Inflammatory macrophage (primary cell): ENCODE results near the gene NCR3LG1.

Experiments used
- DNase-seq, 2 donors: peaks; one replicate each; pipeline ENCODE4 v3.0.0-alpha.2; 2020 to 2022

Gene NCR3LG1

DNA sequence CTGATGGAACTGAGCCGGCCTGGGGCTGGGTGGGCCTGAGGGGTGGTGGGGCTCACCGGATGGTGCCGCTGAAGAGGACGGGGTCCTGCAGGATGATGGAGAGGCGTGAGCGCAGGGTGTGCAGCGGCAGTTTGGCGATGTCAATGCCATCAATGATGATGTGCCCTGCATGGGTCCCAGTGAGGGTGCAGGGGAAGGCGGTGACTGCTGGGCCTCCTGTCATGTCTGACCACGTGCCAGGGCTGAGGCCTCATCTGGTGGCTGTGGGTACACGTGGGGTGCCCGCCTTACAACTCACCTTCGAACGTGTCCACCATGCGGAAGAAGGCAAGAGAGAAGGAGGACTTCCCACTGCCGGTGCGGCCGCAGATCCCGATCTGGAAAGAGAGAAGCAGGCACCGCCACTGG lies 44.0 kb downstream of the NCR3LG1 start:
- DNase-seq = no peak

DNA sequence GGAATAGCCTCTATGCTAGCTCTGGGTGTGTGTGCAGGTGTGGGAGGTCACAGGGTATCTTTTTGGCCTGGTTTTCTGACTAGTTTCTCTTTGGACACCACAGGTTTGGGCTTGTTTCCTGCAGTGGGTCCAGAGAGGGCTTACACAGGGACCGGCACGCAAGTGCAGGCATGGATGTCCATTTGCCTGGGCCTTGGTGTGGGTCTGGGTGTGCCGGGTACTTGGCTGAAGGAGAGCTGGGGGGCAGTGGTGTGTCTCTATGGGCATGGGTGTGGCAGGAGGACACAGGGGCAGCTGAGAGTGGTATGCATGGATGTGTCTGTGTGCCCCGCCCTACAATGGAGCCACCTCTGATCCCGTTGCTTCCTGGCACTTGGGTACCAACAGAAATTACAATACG lies 44.4 kb downstream of the NCR3LG1 start:
- no peak for DNase-seq

DNA sequence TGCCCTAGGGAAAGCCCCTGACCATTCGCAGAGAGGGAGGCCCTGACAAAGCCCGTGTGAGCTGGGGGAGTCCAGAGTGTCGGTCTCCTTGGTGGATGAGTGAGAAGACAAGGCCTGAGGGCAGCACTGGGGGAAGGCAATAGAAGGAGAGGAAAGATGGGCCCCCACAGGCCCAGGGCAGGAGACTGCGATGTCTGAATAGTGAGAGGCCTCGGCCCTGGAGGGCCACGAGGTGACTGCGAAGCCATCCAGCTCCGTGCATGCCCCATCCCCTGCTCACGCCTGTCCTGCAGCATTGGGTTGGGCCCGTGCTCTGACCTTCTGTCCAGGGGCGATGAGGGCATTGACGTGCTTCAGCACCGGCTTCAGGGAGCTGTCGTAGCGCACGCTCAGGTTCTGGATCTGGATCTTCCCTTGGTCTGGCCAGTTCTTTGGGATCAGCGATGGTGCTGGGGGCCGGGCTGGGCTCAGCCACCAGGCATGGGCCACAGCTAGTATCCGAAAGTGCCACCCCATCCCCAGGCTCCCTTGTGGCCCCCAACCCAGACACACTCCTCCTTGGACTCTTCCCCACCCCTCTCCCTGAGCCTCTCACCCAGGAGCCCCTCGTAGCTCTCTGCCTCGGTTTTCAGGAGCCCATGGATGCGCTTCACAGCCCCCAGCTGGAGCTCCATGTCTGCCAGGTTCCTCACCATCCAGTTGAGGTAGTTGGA lies 45.2 kb downstream of the NCR3LG1 start:
- no peak for DNase-seq

DNA sequence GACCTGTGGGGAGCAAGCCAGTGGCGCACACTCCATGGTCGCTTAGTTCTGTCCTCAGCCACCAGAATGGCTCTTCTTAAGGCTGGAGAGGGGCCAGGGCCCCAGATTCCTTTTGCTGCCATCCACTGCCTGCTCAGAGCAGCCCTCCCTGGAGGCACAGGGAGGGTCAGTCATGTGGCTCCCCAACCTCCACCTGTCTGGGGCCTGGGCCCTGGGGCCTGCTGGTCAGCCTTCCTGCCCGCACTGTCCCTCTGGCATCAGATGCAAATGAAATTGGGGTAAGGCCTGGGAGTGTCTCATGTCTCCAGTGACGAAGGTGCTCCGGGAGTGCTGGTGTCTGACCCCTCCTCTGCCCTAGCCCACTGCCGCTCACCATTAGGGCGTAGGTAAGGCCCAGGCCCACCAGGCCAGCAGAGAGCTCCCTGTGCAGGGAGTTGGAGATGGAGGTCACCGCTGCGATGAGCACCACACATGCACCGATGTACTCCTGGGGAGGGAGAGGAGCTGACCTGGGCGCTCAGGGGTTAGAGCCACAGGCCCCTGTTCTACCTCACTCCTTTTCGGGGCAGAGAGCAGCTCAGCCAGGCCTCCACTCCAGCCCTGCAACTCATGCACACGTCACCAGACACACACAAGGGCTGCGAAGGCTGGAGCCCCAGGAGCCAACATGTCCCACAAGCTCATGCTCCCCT lies 45.9 kb downstream of the NCR3LG1 start:
- no peak for DNase-seq

DNA sequence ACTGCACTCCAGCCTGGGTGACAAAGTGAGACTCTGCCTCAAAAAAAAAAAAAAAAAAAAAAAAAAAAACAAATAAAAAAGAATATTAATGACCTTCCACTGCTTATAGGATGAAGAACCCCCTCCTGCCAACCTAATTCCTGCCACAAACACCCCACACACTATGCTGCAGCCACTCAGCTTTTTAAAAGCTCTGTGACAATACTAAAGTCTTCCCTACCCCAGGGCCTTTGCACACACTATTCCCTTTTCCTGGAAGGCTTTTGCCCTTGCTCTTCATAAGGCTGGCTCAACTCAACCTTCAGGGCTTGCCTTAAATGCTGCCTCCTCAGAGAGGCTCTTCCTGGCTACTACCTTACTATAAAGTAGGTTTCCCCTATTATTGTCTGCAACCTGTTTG lies 47.6 kb downstream of the NCR3LG1 start:
- no peak for DNase-seq

DNA sequence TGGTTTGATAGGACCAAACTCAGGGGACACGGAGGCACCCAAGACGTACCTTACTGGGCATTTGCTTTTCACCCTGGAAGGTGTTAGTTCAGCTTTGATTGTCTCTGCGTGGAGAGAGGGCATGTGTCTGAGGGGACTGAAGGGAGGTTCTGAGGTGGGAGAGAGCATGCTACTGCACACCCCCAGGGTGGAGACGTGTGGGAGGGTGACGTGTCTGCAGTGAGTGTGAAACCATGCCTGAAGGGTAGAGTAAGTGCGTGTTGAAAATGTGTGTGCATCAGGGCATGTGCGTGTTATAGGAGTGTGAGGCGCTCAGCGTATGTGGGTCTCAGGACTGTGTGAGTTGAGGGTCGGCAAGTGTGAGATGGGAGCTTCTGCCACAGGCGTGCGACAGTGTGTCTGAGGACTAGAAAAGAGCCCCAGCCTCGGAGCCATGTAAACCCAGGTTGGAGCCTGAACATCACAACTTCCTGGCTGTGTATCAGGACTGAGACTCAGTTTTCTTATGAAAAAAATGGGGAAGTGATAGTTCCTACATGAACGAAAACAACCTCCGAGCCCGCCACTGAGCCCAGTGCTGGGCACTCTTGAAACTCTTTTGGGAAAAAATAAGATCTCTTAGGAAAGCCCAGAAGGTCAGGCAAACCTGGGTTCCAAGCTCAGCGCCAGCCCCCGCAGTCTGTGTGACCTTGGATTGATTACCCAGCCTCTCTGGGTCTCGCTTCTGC lies 48.6 kb downstream of the NCR3LG1 start:
- no peak for DNase-seq

DNA sequence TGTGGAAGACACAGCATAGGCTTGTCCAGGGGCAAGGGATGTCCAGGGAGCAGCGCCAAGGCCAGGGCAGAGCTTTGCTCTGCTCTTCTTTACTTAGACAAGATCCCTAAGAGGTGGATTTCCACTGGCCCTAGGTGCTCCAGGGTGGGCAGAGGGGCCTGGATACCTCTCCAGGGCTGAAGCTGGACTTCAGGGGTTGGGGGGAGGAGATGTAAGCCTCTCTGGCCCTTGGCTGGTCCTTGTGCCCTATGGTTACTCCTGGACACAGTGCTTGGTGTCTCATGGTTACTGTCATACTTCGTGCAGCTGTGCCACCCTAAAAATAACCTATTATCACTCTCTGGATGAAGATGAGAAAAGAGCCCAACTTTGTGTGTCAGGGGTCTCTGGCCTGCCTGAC lies 49.7 kb downstream of the NCR3LG1 start:
- no peak for DNase-seq

DNA sequence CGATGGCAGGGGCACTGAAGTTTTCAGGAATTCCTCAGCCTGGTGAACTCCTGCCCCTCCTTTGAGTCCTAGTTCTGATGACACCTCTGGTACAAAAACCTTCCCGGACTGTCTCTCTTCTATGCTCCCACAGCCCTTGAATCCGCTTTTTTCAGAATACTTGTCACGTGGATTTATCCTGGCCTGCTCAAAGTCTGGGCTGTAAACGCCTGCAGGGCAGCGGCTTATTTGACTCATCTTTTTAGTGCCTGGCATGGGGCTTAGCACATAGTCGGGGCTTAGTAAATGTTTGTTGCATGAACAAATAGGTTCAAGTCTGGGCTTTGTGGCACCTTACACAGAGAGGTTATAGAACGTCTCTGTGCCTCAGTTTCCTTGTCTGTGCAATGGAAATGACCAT lies 50.2 kb downstream of the NCR3LG1 start:
- DNase-seq = no peak

DNA sequence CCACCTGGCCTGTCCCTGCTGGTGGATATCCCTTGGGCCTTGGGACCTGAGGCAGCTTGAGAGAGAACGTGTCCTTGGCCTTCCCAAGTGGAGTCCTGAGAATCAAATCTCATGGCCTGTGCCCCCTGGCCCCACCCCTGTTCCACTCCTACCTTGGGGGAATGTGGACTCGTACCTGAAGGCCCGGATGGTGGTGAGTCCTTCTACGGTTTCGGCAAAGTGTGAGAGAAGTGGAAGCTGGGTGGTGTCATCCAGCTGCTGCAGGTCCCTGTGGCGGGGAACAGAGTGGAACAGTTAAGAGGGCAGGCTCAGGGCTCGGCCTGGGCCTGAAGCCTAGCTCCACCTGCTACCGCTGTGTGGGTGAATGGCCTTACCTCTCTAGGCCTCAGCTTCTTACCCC lies 50.9 kb downstream of the NCR3LG1 start:
- DNase-seq = no peak

DNA sequence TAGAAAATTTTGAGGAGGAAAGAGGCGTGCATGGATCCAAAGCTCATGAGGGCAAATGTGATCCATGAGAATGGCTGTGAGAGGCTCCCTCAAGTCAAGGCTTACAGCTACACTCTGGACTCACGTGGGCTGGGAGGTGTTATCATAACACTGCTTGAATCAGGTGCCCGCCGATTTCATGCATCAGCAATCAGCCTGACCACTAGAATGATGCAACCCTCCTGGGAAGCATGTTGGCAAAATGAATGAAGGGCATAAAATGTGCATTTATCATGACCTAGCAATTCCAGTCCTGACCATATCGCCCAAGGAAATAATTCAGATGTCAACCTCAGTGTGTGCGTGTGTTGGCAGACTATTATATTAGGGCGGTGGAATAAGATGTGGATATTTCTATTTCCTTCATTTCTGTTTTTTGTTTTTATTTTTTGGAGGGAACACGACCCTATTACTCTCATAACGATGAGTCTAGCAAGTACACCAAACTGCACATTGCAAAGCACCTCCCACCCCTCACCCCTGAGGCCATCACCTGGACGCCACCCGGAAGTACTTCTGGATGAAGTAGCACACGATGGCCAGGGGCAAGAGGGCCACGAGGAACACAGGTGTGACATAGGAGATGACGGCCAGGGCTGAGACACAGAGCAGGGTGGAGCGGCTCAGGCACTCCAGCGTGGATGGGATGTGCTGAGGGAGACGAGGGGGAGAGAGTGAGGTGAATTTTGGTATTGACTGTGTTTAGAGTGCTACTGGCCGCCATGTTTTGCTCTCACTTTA lies 52.6 kb downstream of the NCR3LG1 start:
- no peak for DNase-seq

DNA sequence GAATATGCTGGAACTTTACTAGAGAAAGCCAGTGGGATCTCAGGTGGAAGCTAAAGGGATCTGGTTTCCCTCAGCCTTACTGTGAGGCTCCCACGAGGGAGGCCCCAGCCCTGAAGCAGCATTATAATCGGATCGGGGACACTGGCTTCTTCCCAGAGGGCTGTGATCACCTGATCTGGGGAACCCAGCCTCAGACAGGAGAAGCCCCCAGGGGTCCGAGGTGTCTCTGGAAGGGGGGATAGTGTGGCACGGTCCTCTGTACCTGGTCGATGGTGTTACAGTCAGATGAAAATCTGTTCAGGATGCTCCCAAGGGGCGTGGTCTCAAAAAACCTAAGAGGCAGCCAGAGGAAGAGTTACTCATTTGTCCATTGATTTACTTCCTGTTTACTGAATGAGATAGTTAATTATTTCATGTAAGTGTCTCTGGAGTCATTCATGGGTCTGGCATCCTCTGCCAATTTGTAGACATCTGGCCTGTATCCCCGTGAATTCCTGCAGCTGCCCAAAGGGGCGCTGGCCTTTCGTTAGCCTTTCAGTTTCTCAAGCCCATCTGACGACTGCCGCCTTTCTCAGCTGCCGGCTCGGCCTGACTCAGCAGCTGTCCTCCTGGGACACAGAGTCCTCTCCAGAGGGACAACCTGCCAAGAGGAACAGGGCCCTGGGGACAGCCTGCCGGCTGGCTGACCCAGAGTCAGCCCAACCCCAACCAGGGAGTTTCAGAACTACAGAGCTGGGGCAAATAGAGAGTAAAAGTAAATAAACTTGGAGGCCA lies 53.8 kb downstream of the NCR3LG1 start:
- DNase-seq = no peak

DNA sequence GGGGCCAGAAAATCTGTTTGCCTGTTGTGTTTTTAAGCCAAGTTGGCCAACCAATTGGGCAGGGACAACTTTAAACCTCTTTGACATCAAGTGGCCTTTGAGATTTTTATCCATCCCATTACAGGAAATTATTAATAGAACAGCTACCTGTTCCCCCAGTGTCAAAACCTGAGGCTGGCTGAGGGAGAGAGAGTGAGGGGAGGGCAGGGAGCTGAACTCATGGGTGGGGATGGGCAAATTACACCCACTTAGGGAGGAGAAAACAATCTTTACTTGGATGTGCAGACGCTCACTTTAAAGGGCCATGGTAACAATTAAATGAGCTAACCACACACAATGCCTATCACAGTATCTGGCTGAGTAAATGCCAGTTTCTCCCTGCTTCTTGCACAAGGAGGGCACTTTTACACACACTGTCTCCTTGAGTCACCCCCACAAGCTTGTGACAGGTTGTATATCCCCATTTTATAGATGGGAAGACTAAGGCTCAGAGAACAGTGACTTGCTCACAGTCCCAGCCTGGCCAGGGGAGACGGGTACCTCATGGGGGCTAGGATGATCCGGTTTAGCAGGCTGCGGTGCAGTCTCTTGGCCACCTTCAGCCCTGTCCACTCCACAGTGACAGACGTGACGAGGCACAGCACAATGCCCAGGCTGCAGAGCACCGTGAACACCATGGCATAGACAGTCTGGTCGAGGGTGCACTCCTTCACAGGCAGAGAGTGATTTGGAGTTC lies 54.6 kb downstream of the NCR3LG1 start:
- no peak for DNase-seq

DNA sequence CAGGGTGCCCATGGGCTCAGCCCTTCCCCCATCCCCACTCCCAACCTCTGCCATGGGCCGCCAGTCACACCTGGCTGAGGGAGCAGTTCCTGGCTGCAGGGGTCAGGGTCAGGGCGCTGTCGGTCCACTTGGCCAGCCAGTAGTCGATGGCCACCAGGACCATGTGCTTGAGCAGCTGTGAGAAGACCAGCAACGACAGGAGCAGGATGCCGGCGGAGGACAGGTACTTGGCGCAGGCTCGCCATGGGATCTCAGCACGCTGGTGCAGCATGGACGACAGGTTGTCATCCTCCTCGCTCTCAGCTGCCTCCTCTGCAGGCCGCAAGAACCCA lies 55.2 kb downstream of the NCR3LG1 start:
- DNase-seq = no peak

DNA sequence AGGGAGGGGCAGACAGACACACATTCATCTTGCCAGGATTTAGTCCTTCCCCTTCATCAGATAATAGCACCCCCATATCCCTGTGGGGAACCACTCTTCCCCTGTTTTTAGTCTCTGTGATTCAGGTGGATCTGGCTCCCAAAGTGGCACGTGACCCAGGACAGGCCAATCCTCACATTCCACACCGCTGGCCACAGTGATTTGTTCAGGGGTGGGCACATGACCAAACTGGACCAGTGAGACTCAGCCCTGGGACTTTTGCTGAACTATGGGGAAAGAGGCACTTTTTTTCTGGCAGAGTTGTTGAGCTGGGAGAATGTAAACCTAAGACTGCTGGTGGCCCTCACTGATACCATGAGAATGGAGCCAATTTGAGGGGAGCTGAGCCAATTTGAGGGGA lies 56.0 kb downstream of the NCR3LG1 start:
- DNase-seq = no peak

DNA sequence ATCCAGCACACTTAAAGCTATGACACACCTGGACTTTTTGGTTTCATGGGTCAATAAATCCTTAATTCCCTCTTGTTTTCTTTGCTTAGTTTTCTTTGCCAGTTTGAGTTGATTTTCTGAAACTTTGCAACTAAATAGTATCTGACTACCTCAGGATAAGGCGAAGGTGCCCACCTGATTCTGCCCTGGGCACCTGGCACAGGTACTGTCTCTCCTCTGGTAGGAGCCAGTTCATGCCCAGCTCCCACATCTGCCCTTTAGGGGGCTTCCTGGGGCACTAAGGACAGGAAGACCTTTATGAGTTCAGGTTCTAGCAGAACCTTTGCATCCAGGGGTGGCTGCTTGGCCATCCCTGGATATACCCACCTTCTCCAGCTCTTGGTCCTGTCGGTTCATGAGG lies 56.4 kb downstream of the NCR3LG1 start:
- no peak for DNase-seq

DNA sequence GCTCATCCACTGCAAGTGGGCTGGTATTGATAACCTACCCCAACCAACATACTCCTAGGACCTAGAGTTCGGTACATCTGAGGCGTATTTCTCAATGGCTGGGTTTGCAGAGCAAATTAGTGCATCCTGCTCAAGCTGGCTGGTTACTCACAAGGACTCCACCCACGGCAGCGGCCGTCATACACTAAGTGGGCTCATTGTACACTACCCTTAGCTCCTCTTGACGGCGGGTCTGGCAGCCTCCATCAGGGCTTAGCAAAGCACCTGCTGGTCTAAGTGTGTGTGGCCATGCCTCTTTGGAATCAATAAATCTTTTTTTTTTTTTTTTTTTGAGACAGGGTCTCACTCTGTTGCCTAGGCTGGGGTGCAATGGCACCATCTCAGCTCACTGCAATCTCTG lies 57.0 kb downstream of the NCR3LG1 start:
- DNase-seq = no peak

DNA sequence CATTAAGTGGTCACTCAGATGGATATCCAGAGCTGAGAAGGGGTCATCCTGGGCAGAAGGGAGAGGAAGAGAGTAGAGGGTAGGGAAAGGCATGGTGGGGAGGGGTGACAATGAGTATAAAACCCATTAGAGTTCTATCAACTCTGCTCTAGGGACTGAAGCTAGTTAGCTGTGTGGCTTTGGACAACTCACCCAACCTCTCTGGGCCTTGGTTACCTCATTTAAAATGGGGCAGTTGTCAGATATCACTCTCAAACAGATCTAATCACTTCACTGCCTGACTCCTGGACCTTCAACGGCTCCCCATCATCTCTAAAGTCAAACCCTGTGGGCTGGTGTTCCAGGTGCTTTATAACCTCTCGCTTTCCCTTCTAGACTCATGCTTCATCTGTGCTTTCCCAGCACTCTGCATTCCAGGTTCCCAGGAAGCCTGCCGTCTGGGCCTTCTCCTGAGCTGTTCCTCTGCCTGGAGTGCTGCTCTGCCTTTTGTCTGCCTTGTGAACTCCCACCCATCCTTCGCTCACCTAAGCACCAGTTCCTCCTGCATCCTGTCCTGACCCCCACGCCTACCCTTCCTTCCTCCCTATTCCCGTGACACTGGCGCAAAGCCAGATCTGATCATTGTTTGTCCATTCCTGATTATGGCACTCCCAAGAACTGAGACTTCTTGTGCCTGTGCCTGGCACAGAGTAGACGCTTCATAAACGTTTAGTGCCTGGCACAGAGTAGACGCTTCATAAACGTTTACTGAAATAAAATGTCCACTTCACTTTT lies 59.2 kb downstream of the NCR3LG1 start:
- DNase-seq = no peak

DNA sequence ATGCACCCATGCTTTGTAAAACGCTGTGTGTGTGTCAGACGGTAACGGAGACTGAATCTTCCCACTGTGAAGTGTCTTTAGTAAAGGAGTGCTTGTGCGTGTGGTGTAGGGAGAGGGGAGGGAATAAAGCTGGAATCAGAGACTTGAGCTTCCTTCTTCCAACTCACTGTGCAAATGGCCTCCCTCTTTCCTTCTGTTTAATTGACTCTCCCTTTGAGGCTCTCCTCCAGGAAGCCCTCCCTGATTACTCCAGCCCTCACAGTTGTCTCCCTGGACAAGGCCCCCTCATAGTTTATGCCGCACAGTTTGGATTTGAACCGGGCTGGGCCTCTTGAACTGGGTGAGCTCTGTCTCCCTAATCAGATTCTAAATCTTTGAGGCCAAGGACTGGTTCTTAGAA lies 59.8 kb downstream of the NCR3LG1 start:
- DNase-seq = no peak

DNA sequence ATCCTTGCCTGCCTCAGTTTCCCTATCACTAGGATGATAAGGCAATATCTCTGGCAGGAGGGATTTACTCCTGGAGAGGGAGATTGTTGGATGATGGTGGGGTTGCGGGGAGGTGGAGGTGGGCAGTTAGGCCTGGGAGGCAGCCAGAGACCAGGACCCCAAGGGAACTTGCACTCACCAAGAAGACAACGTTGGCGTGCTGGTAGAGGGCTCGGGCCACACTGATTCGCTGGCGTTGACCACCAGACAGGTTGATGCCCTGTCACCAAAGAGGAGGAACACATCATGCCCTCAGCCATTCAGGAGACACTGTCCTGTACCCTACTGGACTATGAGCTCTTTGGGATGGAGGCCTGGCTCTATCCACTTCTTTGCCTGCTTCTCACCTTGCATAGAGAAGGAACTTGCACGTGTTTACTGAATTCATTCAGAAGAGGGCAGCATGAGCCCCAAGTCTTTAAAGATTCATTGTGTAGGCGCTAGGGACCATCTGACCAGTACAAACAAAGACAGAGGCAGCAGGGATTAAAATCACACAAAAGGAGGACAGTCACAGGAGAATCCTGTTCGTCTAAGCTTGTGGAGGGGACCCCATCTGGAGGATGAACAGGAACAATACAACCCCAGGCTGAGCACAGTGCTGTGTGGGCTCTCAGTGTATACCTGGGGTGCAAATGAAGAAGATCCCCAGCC lies 61.0 kb downstream of the NCR3LG1 start:
- DNase-seq = no peak
